ENCODE measurements around the gene RDH13. TPM values are rescaled to one million over a fixed set of nuclear protein-coding genes. Genes with fewer than 3 reads are reported as not detected.
"Not testable (repeated sequence)": the region's sequence is repeated elsewhere in the genome, so short reads cannot be mapped to it uniquely, and the experiment has no call there.

The RDH13 gene
- total RNA-seq, 1 experiment from 2014 or later: 31.1 TPM

- CTCF ChIA-PET: no interaction called here
- H2AFZ ChIP-seq (ENCODE audit: low read depth, low read length, poor library complexity, severe bottlenecking): no peak overlapping the region
- RAD21 ChIA-PET (ENCODE audit: low non-redundant PET in 1 of 2, low total read pairs in 2 of 2, uncharacterized antibody in 2 of 2, unreplicated experiment in 2 of 2): no interaction called here
- no peak overlapping the region for H3K9ac ChIP-seq (ENCODE audit: low read length)
- no peaks in the 10 kb centered on the region for H3K9me3 ChIP-seq (ENCODE audit: control insufficient read depth in 1 of 2, insufficient read depth in 1 of 2, low read depth in 1 of 2, low read length in 2 of 2)
- peaks cover 67% of the 10 kb centered on the region for H3K79me2 ChIP-seq (ENCODE audit: insufficient read depth, low read length)
- H3K27ac ChIP-seq (ENCODE audit: low read depth, low read length): no peak overlapping the region
- ATAC-seq (no peak), DNase-seq (ENCODE audit: low read depth, low spot score) (no peak)
- 0 out of 2 replicates have a peak, but pooled peaks cover 3% of the 10 kb centered on the region for H4K20me1 ChIP-seq (ENCODE audit: insufficient read depth)
- H3K27me3 ChIP-seq (ENCODE audit: insufficient read depth, low read length): no peaks in the 10 kb centered on the region
- no TSS peak for BruUV-seq (replicated peaks)
- TF ChIP-seq SP1 (IDR thresholded peaks at IDR 0.05; ENCODE audit: low read depth) (no peak), ZBTB33 (IDR thresholded peaks at IDR 0.05; ENCODE audit: extremely low read depth, insufficient replicate concordance, low read length) (no peak)
- no peak overlapping the region for H3K4me3 ChIP-seq (replicated peaks in 1 of 2; ENCODE audit: low read depth in 1 of 2, low read length in 2 of 2)
- no peak overlapping the region for H3K4me2 ChIP-seq (ENCODE audit: low read length)
- H3K9me2 ChIP-seq (ENCODE audit: insufficient read depth): no peaks in the 10 kb centered on the region
- intact Hi-C loops (cut with micrococcal nuclease): no loop called here
- H3K4me1 ChIP-seq (ENCODE audit: control insufficient read depth in 1 of 2, insufficient read depth in 2 of 2, low read length in 2 of 2): no peaks in the 10 kb centered on the region
- POLR2A ChIA-PET: no interaction called here
- peaks cover 13 to 17% of the 10 kb centered on the region in 2 experiments; a peak in 3 of 4 replicates for H3K36me3 ChIP-seq (ENCODE audit: control insufficient read depth in 1 of 2, insufficient read depth in 2 of 2, low read length in 2 of 2)
Observed at GRCh38 chr19:55041244-55041626, 21.7 kb downstream of the RDH13 start.

- not testable (repeated sequence) for H3K9ac ChIP-seq (ENCODE audit: low read length)
Observed at GRCh38 chr19:55040654-55041053, 22.3 kb downstream of the RDH13 start.

GRCh38 chr19:55037603-55038002 is 25.3 kb downstream of the RDH13 start:
- H3K4me2 ChIP-seq (ENCODE audit: low read length); ATAC-seq; CTCF ChIA-PET; H3K9me2 ChIP-seq (ENCODE audit: insufficient read depth); H2AFZ ChIP-seq (ENCODE audit: low read depth, low read length, poor library complexity, severe bottlenecking); RAD21 ChIA-PET (ENCODE audit: low non-redundant PET in 1 of 2, low total read pairs in 2 of 2, uncharacterized antibody in 2 of 2, unreplicated experiment in 2 of 2); POLR2A ChIA-PET; BruUV-seq (replicated peaks); H3K4me3 ChIP-seq (replicated peaks in 1 of 2; ENCODE audit: low read depth in 1 of 2, low read length in 2 of 2); H4K20me1 ChIP-seq (ENCODE audit: insufficient read depth); H3K9me3 ChIP-seq (ENCODE audit: control insufficient read depth in 1 of 2, insufficient read depth in 1 of 2, low read depth in 1 of 2, low read length in 2 of 2); H3K4me1 ChIP-seq (ENCODE audit: control insufficient read depth in 1 of 2, insufficient read depth in 2 of 2, low read length in 2 of 2); H3K9ac ChIP-seq (ENCODE audit: low read length); H3K36me3 ChIP-seq (ENCODE audit: control insufficient read depth in 1 of 2, insufficient read depth in 2 of 2, low read length in 2 of 2); intact Hi-C loops (cut with micrococcal nuclease); DNase-seq (ENCODE audit: low read depth, low spot score); H3K27ac ChIP-seq (ENCODE audit: low read depth, low read length); H3K27me3 ChIP-seq (ENCODE audit: insufficient read depth, low read length): not testable (repeated sequence)
- peaks cover 87% of the 10 kb centered on the region for H3K79me2 ChIP-seq (ENCODE audit: insufficient read depth, low read length)

More at GRCh38 chr19:55040654-55041053, 22.3 kb downstream of the RDH13 start:
- H3K27me3 ChIP-seq (ENCODE audit: insufficient read depth, low read length); H2AFZ ChIP-seq (ENCODE audit: low read depth, low read length, poor library complexity, severe bottlenecking); H4K20me1 ChIP-seq (ENCODE audit: insufficient read depth); H3K4me1 ChIP-seq (ENCODE audit: control insufficient read depth in 1 of 2, insufficient read depth in 2 of 2, low read length in 2 of 2); H3K4me3 ChIP-seq (replicated peaks in 1 of 2; ENCODE audit: low read depth in 1 of 2, low read length in 2 of 2); CTCF ChIA-PET; POLR2A ChIA-PET; H3K4me2 ChIP-seq (ENCODE audit: low read length); RAD21 ChIA-PET (ENCODE audit: low non-redundant PET in 1 of 2, low total read pairs in 2 of 2, uncharacterized antibody in 2 of 2, unreplicated experiment in 2 of 2); DNase-seq (ENCODE audit: low read depth, low spot score); H3K27ac ChIP-seq (ENCODE audit: low read depth, low read length); H3K9me3 ChIP-seq (ENCODE audit: control insufficient read depth in 1 of 2, insufficient read depth in 1 of 2, low read depth in 1 of 2, low read length in 2 of 2); intact Hi-C loops (cut with micrococcal nuclease); BruUV-seq (replicated peaks); H3K9me2 ChIP-seq (ENCODE audit: insufficient read depth); ATAC-seq: not testable (repeated sequence)
- Histone ChIP-seq H3K36me3 (ENCODE audit: control insufficient read depth in 1 of 2, insufficient read depth in 2 of 2, low read length in 2 of 2) (peaks cover 13 to 17% of the 10 kb centered on the region in 2 experiments; a peak in 3 of 4 replicates), H3K79me2 (ENCODE audit: insufficient read depth, low read length) (peaks cover 73% of the 10 kb centered on the region)

Measured in HCT116 (cell line).